Epithelial cell of esophagus (primary cell): Measurements from ENCODE around the gene TRPC6.
"Not testable (repeated sequence)": the region's sequence is repeated elsewhere in the genome, so short reads cannot be mapped to it uniquely, and the experiment has no call there.

ENCODE experiments used
- DNase-seq: peaks from one replicate; pipeline ENCODE4 v3.0.0; 2010; ENCODE audit warnings: low read depth
- H3K4me3 ChIP-seq: 2 replicates; pipeline ENCODE4 v1.5.1; 2011; ENCODE audit warnings: mild to moderate bottlenecking, low read length, control low read depth
- TF ChIP-seq, protein P1 (sequence below): IDR thresholded peaks from 2 replicates; pipeline ENCODE4 v1.5.1; 2011; ENCODE audit warnings: low read depth, mild to moderate bottlenecking, low read length, control low read depth, inconsistent platforms; ENCODE audit not compliant: insufficient read depth; ENCODE audit errors: missing control alignments

TRPC6 gene

DNA sequence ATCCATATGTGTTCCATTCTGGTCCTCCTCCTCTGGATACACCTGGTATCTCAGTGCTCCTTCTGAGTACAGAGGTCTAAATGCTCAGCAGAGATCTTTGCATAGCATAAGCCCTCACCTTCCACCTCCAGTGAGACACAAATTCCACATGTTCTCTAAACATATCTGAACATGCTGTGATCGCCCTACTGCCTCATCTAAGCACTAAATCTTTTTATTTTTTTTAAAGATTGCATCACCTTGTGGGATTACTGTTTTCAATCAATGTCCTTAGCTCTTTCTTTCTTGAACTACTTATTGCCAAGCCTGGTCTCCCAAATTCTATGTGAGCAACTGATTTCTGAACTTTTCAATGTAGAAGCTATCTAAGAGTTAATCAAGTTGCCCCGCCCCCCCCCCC is 113.4 kb downstream of the TRPC6 start:
- TF ChIP-seq, protein P1, sequence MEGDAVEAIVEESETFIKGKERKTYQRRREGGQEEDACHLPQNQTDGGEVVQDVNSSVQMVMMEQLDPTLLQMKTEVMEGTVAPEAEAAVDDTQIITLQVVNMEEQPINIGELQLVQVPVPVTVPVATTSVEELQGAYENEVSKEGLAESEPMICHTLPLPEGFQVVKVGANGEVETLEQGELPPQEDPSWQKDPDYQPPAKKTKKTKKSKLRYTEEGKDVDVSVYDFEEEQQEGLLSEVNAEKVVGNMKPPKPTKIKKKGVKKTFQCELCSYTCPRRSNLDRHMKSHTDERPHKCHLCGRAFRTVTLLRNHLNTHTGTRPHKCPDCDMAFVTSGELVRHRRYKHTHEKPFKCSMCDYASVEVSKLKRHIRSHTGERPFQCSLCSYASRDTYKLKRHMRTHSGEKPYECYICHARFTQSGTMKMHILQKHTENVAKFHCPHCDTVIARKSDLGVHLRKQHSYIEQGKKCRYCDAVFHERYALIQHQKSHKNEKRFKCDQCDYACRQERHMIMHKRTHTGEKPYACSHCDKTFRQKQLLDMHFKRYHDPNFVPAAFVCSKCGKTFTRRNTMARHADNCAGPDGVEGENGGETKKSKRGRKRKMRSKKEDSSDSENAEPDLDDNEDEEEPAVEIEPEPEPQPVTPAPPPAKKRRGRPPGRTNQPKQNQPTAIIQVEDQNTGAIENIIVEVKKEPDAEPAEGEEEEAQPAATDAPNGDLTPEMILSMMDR: no peak
- peak; percentile 69 for DNase-seq
- H3K4me3 ChIP-seq: no peak overlapping the region

DNA sequence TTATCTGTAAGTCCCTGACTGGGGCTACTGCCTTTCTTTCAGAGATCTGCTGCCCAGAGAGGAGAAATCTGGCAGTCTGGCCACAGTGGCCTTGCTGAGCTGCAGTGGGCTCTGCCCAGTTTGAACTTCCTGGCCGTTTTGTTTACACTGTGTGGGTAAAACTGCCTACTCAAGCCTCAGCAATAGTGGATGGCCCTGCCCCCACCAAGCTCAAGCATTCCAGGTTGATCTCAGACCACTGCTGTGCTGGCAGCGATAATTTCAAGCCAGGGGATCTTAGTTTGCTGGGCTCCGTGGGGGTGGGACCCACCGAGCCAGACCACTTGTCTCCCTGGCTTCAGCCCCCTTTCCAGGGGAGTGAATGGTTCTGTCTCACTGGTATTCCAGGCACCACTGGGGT is 117.5 kb downstream of the TRPC6 start:
- no peak for DNase-seq

DNA sequence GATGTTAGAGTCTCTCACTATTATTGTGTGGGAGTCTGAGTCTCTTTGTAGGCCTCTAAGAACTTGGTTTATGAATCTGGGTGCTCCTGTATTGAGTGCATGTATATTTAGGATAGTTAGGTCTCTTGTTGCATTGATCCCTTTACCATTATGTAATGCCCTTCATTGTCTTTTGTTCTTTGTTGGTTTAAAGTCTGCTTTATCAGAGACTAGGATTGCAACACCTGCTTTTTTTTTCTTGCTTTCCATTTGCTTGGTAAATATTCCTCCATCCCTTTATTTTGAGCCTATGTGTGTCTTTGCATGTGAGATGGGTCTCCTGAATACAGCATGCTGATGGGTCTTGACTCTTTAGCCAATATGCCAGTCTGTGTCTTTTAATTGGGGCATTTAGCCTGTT is 119.4 kb downstream of the TRPC6 start:
- not testable (repeated sequence) for DNase-seq, H3K4me3 ChIP-seq

More for the DNA sequence above, 117.5 kb downstream of the TRPC6 start:
- no peak overlapping the region for H3K4me3 ChIP-seq
- TF ChIP-seq, protein P1: no peak

DNA sequence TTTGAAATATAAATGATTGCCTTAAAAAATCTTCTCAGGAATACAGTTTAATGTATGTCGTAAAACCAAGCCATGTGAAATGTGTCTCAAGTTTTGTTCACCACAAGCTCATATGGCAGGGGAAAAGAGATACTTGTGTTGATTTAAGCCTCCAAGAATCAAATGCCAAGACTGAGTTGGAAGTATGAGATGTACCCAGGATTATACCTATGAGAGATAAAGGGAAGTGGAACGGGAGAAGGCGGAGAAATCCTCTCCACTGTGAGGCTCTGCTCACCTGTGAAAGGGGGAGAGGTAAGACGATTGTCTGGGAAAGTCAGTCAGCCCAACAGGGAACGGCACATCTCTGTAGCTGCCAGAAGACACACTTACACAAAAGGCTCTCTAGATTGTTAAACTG is 124.8 kb downstream of the TRPC6 start:
- TF ChIP-seq, protein P1: no peak
- H3K4me3 ChIP-seq: no peak overlapping the region
- DNase-seq: no peak

DNA sequence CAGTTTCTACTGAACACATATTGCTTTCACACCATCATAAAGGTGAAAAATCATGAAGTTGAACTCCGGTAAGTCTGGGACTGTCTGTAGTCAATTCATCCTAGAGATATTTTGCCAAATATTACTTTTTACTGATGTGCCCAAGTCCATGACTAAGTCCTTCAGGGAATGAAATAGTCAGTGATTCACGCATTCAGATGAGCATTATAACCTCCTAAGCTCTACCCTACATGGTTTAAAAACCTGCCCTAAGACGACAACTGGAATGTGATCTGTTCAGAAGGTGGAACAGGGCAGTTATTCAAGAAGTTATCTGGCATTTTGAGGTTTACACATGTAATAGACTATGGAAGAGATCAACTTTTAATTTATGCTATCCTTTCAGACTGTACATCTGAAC is 125.6 kb downstream of the TRPC6 start:
- H3K4me3 ChIP-seq: no peak overlapping the region
- DNase-seq: peak; percentile 70

DNA sequence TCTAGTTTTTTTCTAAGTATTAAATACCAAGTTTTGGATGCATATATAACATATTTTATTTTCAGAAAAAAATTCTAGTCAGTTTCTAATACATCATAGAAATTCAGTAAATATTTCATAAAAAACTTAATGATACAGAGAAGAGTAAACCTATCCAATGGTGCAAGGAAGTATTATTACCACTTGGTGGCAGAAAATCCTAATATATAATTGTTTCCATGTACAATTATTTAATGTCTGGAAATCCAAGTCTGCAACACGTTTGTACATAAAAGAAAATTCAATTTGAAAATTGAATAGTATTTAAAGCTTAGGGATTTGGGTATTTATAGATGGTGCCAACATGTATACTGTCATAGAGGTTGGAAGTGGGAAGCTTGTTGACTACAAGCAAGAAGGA is 127.0 kb downstream of the TRPC6 start:
- TF ChIP-seq, protein P1: peak; percentile 30
- DNase-seq: peak; percentile 42

More for the DNA sequence above, 125.6 kb downstream of the TRPC6 start:
- TF ChIP-seq, protein P1: no peak

DNA sequence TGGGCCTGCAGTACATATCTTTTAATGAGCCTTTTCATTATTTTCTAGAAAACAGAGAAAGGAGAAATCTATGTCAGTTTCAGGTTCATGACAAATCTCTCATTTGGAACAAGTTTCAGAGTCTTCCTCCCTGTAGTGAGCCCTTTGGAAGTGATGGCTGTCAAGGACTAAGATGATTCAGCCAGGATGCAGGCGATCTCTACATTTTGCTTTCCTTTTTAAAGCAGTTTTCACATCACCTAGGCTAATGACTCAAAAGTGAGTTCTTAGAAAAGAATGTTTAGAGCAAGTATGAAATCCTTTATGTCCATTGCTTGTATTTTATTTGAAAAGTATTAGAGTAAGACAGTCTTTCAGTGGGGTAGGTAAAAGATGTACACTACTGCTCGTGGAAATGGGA is 130.1 kb downstream of the TRPC6 start:
- no peak overlapping the region for H3K4me3 ChIP-seq
- TF ChIP-seq, protein P1: no peak
- DNase-seq: peak; percentile 70

More for the DNA sequence above, 127.0 kb downstream of the TRPC6 start:
- no peak overlapping the region for H3K4me3 ChIP-seq
